Measurements from ENCODE around the gene IDH3G. TPM values are rescaled to one million over a fixed set of nuclear protein-coding genes. Genes with fewer than 3 reads are reported as not detected.

Gene IDH3G
- total RNA-seq, 1 donor from 2014 or later, result 80.6 TPM

DNA sequence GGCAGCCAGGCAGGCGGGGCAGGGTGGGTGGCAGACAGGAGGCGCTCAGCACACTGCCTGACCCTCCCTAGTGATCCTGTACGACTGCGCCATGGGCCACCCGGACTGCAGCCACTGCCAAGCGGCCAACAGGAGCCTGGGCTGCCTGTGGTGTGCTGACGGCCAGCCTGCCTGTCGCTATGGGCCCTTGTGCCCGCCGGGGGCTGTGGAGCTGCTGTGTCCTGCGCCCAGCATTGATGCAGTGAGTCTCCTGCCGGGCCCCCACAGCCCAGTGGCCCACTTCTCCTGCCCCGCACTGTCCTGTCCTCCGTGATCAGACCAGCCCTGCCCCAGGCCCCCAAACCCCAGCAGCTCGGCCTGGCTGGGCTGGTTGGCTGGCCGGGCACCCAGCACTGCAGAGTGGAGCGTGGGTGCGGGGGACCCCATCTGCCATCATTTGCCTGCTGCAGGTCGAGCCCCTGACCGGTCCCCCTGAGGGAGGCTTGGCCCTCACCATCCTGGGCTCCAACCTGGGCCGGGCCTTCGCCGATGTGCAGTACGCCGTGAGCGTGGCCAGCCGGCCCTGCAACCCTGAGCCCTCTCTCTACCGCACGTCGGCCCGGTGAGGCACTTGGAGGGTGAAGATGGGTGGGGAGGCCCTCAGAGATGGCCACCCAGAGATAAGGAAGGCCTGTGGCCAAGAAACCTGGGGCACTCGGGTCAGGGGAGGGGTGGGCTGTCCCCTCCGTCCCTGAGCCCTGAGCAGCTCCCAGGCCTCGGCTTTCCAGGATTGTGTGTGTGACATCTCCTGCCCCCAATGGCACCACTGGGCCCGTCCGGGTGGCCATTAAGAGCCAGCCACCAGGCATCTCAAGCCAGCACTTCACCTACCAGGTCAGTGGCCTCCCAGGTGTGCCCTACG, 22.5 kb downstream of the IDH3G start:
- TF ChIP-seq, protein P1, sequence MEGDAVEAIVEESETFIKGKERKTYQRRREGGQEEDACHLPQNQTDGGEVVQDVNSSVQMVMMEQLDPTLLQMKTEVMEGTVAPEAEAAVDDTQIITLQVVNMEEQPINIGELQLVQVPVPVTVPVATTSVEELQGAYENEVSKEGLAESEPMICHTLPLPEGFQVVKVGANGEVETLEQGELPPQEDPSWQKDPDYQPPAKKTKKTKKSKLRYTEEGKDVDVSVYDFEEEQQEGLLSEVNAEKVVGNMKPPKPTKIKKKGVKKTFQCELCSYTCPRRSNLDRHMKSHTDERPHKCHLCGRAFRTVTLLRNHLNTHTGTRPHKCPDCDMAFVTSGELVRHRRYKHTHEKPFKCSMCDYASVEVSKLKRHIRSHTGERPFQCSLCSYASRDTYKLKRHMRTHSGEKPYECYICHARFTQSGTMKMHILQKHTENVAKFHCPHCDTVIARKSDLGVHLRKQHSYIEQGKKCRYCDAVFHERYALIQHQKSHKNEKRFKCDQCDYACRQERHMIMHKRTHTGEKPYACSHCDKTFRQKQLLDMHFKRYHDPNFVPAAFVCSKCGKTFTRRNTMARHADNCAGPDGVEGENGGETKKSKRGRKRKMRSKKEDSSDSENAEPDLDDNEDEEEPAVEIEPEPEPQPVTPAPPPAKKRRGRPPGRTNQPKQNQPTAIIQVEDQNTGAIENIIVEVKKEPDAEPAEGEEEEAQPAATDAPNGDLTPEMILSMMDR (IDR thresholded peaks at IDR 0.05; ENCODE audit: insufficient read depth, low read length, poor library complexity, severe bottlenecking), result no peak

GRCh38 chrX:153770601-153771414, 23.4 kb downstream of the IDH3G start:
- Histone ChIP-seq H3K4me3 (ENCODE audit: low read depth, low read length) (no peak overlapping the region), H3K27me3 (ENCODE audit: control insufficient read depth, insufficient read depth, low read length) (no peaks in the 10 kb centered on the region), H3K36me3 (ENCODE audit: control insufficient read depth, insufficient read depth, low read length) (no peaks in the 10 kb centered on the region)
- no peak for DNase-seq (ENCODE audit: low read depth)
- TF ChIP-seq, protein P1 (IDR thresholded peaks at IDR 0.05; ENCODE audit: insufficient read depth, low read length, poor library complexity, severe bottlenecking), result no peak

More for the DNA sequence above, 22.5 kb downstream of the IDH3G start:
- Histone ChIP-seq H3K27me3 (ENCODE audit: control insufficient read depth, insufficient read depth, low read length) (no peaks in the 10 kb centered on the region), H3K4me3 (ENCODE audit: low read depth, low read length) (no peak overlapping the region), H3K36me3 (ENCODE audit: control insufficient read depth, insufficient read depth, low read length) (no peaks in the 10 kb centered on the region)
- no peak for DNase-seq (ENCODE audit: low read depth)

GRCh38 chrX:153769865-153770600, 24.1 kb downstream of the IDH3G start:
- no peak for DNase-seq (ENCODE audit: low read depth)
- no peaks in the 10 kb centered on the region for H3K36me3 ChIP-seq (ENCODE audit: control insufficient read depth, insufficient read depth, low read length)
- H3K27me3 ChIP-seq (ENCODE audit: control insufficient read depth, insufficient read depth, low read length), result no peaks in the 10 kb centered on the region
- TF ChIP-seq, protein P1 (IDR thresholded peaks at IDR 0.05; ENCODE audit: insufficient read depth, low read length, poor library complexity, severe bottlenecking), result no peak
- no peak overlapping the region for H3K4me3 ChIP-seq (ENCODE audit: low read depth, low read length)

DNA sequence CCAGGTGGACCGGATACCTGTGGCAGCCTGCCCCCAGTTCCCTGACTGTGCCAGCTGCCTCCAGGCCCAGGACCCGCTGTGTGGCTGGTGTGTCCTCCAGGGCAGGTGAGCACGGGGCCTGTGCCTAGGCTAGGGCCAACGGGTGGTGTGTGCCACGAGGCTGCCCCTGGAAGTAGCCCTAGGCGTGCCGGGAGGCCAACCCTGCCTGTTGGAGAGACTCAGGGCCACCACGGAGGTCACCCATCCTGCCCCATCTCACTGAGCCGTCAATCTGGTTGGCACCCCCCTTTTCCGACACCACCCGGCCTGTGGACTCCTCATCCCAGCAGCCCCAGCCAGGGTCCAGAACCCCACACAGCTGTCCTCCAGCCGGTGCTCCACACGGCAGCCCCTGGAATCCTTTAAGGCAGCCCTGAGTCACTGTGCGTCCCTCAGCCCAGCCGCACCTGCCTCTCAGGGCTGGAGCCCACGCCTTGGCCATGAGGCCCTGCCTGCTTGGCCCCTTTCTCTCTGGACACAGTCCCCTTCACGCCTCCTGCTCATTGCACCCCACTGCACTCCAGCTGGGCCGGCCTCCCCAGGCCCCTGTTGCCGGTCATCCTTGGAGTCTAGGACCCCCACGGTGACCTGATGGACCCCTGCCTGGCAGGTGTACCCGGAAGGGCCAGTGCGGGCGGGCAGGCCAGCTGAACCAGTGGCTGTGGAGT, 24.9 kb downstream of the IDH3G start:
- Histone ChIP-seq H3K4me3 (ENCODE audit: low read depth, low read length) (no peak overlapping the region), H3K27me3 (ENCODE audit: control insufficient read depth, insufficient read depth, low read length) (no peaks in the 10 kb centered on the region), H3K36me3 (ENCODE audit: control insufficient read depth, insufficient read depth, low read length) (no peaks in the 10 kb centered on the region)
- no peak for DNase-seq (ENCODE audit: low read depth)
- TF ChIP-seq, protein P1 (IDR thresholded peaks at IDR 0.05; ENCODE audit: insufficient read depth, low read length, poor library complexity, severe bottlenecking), result no peak

Data from kidney epithelial cell (primary cell).